CD4-positive, alpha-beta T cell (primary cell): ENCODE results near the gene NR2C2AP. TPM values are rescaled to one million over a fixed set of nuclear protein-coding genes. Genes with fewer than 3 reads are reported as not detected.
A peak's percentile ranks its signal among the peaks of the same experiment; 100 is the strongest.

Experiments used
- ATAC-seq: fragments of 200-7000 bp; cut with Tn5 transposase; one replicate; pipeline ENCODE4 v1.10.0; 2022; ENCODE audit warnings: mild to moderate bottlenecking; ENCODE audit not compliant: poor library complexity
- CTCF ChIA-PET: fragments of 350-600 bp; sonication (Branson Sonifier 250); formaldehyde crosslinking; loops from one replicate; lab custom pipeline; 2021; ENCODE audit warnings: antibody characterized with exemption, inconsistent platforms; lab: Charles Lee
- POLR2A ChIA-PET: fragments of 350-600 bp; sonication (Branson Sonifier 250); formaldehyde crosslinking; loops from one replicate; lab custom pipeline; 2021; ENCODE audit warnings: antibody characterized with exemption, inconsistent platforms; lab: Charles Lee
- DNase-seq, 14 experiments: peaks; one replicate each; pipeline ENCODE4 v3.0.0-alpha.2; 2013 to 2020; ENCODE audit warnings: mixed read lengths in 2 of 14
- H3K27ac ChIP-seq, 2 donors: one replicate each; pipeline versions ENCODE4 v1.5.1 to v1.7.0; 2013; ENCODE audit warnings: low read length in 2 of 2, low read depth in 1 of 2, mild to moderate bottlenecking in 1 of 2
- H3K27me3 ChIP-seq, 2 experiments: 1 replicate in 1 of 2; 2 replicates in 1 of 2; pipeline versions ENCODE4 v1.6.1 to v1.7.0; 2013; ENCODE audit warnings: low read length in 2 of 2, control low read depth in 1 of 2, mild to moderate bottlenecking in 1 of 2, moderate library complexity in 1 of 2; ENCODE audit not compliant: insufficient read depth in 2 of 2, control insufficient read depth in 1 of 2
- H3K36me3 ChIP-seq: one replicate; pipeline ENCODE4 v1.6.1; 2013; ENCODE audit warnings: low read length, control low read depth; ENCODE audit not compliant: insufficient read depth
- H3K4me1 ChIP-seq: one replicate; pipeline ENCODE4 v1.6.1; 2013; ENCODE audit warnings: low read length, control low read depth; ENCODE audit not compliant: insufficient read depth
- H3K4me3 ChIP-seq: one replicate; pipeline ENCODE4 v1.5.1; 2013; ENCODE audit warnings: mild to moderate bottlenecking, low read length, moderate library complexity
- H3K9me3 ChIP-seq, 2 experiments: 1 replicate in 1 of 2; 2 replicates in 1 of 2; pipeline versions ENCODE4 v1.6.1 to v1.7.0; 2013; ENCODE audit warnings: low read length in 2 of 2, mild to moderate bottlenecking in 2 of 2, control low read depth in 1 of 2, moderate library complexity in 1 of 2; ENCODE audit not compliant: control insufficient read depth in 1 of 2, insufficient read depth in 1 of 2
- H3K27ac Mint-ChIP-seq: one replicate; pipeline ENCODE4 v1.8.0; 2020; ENCODE audit warnings: mixed read lengths
- H3K27me3 Mint-ChIP-seq: one replicate; pipeline ENCODE4 v1.8.0; 2021; ENCODE audit warnings: mixed read lengths
- H3K36me3 Mint-ChIP-seq: one replicate; pipeline ENCODE4 v1.8.0; 2021; ENCODE audit warnings: low read depth, mixed read lengths
- H3K4me1 Mint-ChIP-seq: one replicate; pipeline ENCODE4 v1.8.0; 2021; ENCODE audit warnings: low read depth, mixed read lengths
- H3K4me3 Mint-ChIP-seq: one replicate; pipeline ENCODE4 v1.8.0; 2020; ENCODE audit warnings: mild to moderate bottlenecking, mixed read lengths
- H3K9me3 Mint-ChIP-seq: one replicate; pipeline ENCODE4 v1.8.0; 2020; ENCODE audit warnings: mixed read lengths
- intact Hi-C, 2 experiments: fragments of 100-400 bp; cut with DNase I in 1 of 2; cut with micrococcal nuclease in 1 of 2; formaldehyde crosslinking; loops; one replicate each; pipeline versions ENCODE4 v1.15.1 to v1.9.0; 2023 to 2025; cut with DNase I, micrococcal nuclease
- total RNA-seq, 174 experiments: library from RNA in 2 of 174; stranded (reverse) in 2 of 174; gene quantifications; one replicate each; pipeline ENCODE4 v1.2.3 and lab custom pipeline; 2021 to 2026
- TF ChIP-seq, protein P1 (sequence below): fragments of 200-600 bp; IDR thresholded peaks from one replicate; pipeline ENCODE4 v1.8.0; 2022; ENCODE audit warnings: antibody characterized with exemption, mild to moderate bottlenecking

NR2C2AP gene
- total RNA-seq, 2 experiments from 2014 or later, result 10.5 to 11.5 TPM

DNA sequence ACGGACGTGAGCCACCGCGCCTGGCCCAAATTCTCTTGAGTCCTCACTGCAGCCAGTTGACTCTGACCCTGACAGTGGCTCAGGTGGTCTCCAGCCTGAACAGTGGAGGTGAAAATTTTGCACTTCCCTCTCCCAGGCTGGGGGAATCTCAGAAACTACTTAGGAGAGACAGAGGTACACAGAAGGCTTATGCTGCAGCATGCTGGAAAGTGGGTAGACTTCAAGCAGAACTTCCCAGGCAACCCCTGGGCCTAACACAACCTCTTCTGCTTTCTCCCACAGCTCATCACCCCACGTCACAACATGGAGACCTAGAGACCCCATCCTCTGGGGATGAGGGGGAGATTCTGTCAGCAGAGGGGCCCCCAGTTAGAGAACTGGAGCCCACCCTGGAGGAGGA is 23.0 kb upstream of the NR2C2AP start:
- TF ChIP-seq, protein P1, sequence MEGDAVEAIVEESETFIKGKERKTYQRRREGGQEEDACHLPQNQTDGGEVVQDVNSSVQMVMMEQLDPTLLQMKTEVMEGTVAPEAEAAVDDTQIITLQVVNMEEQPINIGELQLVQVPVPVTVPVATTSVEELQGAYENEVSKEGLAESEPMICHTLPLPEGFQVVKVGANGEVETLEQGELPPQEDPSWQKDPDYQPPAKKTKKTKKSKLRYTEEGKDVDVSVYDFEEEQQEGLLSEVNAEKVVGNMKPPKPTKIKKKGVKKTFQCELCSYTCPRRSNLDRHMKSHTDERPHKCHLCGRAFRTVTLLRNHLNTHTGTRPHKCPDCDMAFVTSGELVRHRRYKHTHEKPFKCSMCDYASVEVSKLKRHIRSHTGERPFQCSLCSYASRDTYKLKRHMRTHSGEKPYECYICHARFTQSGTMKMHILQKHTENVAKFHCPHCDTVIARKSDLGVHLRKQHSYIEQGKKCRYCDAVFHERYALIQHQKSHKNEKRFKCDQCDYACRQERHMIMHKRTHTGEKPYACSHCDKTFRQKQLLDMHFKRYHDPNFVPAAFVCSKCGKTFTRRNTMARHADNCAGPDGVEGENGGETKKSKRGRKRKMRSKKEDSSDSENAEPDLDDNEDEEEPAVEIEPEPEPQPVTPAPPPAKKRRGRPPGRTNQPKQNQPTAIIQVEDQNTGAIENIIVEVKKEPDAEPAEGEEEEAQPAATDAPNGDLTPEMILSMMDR, result no peak
- Mint-ChIP-seq H3K36me3 (no peaks in the 10 kb centered on the region), H3K4me1 (no peaks in the 10 kb centered on the region), H3K9me3 (no peaks in the 10 kb centered on the region), H3K27me3 (peaks cover 22% of the 10 kb centered on the region), H3K4me3 (no peak overlapping the region), H3K27ac (no peak overlapping the region)
- CTCF ChIA-PET, result interaction anchor here (1.0 to 2.7 kb wide), 2 partner anchors 52 to 80 kb away, joined by 3 to 15 read pairs; no protein-coding TSS in a partner anchor
- Histone ChIP-seq H3K36me3 (no peaks in the 10 kb centered on the region), H3K4me1 (peaks cover 11% of the 10 kb centered on the region), H3K9me3 (peaks cover 0 to 4% of the 10 kb centered on the region in 2 experiments), H3K27me3 (peaks cover 7 to 9% of the 10 kb centered on the region in 2 experiments), H3K27ac (no peak overlapping the region), H3K4me3 (no peak overlapping the region)
- POLR2A ChIA-PET, result no interaction called here
- ATAC-seq (no peak), DNase-seq (no peak)
- intact Hi-C loops, result no loop called here

DNA sequence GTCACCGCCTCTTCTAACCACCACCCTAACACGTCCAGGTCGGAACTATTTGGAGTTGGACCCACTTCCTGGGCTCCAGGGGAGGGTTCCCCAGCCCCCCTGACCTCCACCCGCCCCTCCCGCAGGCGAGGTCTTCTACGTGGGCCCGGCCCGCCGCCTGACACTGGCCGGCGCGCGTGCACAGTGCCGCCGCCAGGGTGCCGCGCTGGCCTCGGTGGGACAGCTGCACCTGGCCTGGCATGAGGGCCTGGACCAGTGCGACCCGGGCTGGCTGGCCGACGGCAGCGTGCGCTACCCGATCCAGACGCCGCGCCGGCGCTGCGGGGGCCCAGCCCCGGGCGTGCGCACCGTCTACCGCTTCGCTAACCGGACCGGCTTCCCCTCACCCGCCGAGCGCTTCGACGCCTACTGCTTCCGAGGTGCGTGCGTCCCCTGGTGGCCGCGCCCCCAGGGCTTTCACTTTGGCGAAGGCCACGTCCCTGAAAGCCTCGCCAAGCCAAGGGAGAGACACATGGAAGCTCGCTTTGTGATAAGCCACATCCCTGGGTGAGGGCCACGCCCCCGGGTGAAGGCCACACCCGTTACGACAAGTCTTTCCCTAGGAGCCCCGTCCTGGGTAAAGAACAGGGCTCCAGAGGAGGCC is 21.8 kb upstream of the NR2C2AP start:
- peak; percentile 60 to 89 (median 74) for DNase-seq
- Mint-ChIP-seq H3K27me3 (peaks cover 22% of the 10 kb centered on the region), H3K9me3 (no peaks in the 10 kb centered on the region), H3K27ac (no peak overlapping the region), H3K4me1 (no peaks in the 10 kb centered on the region), H3K4me3 (peak overlapping the region; percentile 67), H3K36me3 (no peaks in the 10 kb centered on the region)
- H3K9me3 ChIP-seq, result peaks cover 0 to 4% of the 10 kb centered on the region in 2 experiments
- H3K4me3 ChIP-seq, result peak overlapping the region; percentile 40
- intact Hi-C loops, result loop anchor here (1.0 kb wide), 2 partner anchors 39 to 79 kb away; no protein-coding TSS in a partner anchor
- H3K27ac ChIP-seq, result no peak overlapping the region
- peaks cover 7 to 9% of the 10 kb centered on the region in 2 experiments for H3K27me3 ChIP-seq
- TF ChIP-seq, protein P1, result peak; percentile 83
- CTCF ChIA-PET, result interaction anchor here (0.6 to 2.7 kb wide), 9 partner anchors 9 to 1913 kb away, joined by 3 to 15 read pairs (median 3); partner anchors contain the start of genes BORCS8, NR2C2AP and RFXANK
- ATAC-seq, result peak; percentile 97
- POLR2A ChIA-PET, result interaction anchor here (0.9 to 1.0 kb wide), 2 partner anchors 22 to 32 kb away, joined by 3 to 5 read pairs; partner anchors contain the start of genes BORCS8, NR2C2AP and RFXANK
- H3K4me1 ChIP-seq, result peaks cover 11% of the 10 kb centered on the region
- H3K36me3 ChIP-seq, result no peaks in the 10 kb centered on the region

DNA sequence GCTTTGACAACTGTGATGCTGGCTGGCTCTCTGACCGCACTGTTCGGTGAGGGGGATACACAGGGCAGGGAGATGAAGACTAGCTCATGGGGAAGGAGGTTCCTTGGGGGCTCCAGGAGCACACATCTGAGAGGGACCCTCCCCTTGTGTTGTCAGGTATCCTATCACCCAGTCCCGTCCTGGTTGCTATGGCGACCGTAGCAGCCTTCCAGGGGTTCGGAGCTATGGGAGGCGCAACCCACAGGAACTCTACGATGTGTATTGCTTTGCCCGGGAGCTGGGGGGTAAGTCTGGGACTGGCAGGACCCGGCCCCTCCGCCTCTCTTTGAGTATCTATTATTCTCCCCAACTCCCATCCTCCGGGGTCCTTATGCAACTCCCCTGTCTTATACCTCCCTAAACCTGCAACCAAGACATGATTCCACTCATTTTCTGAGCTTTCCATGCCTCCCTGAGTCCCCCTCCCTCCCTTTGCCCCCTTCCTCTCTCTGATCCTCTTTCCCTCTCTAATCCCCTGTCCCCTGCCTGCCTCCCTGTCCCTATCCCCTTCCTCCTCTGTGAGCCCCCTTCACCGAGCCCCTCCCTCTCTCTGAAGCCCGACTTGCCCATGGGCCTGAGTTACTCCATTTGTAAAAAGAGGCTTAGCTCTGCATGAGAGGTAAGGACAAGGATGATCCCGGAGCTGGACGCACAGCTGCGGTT is 21.1 kb upstream of the NR2C2AP start:
- Mint-ChIP-seq H3K27ac (no peak overlapping the region), H3K27me3 (peaks cover 22% of the 10 kb centered on the region), H3K9me3 (no peaks in the 10 kb centered on the region), H3K36me3 (no peaks in the 10 kb centered on the region), H3K4me3 (peak overlapping the region; percentile 38), H3K4me1 (no peaks in the 10 kb centered on the region)
- intact Hi-C loops, result no loop called here
- H3K4me1 ChIP-seq, result peaks cover 11% of the 10 kb centered on the region
- H3K4me3 ChIP-seq, result peak overlapping the region; percentile 14
- H3K27ac ChIP-seq, result no peak overlapping the region
- ATAC-seq, result no peak
- H3K27me3 ChIP-seq, result peaks cover 7 to 9% of the 10 kb centered on the region in 2 experiments
- DNase-seq, result no peak
- H3K9me3 ChIP-seq, result peaks cover 0 to 4% of the 10 kb centered on the region in 2 experiments
- no peaks in the 10 kb centered on the region for H3K36me3 ChIP-seq
- TF ChIP-seq, protein P1, result no peak
- CTCF ChIA-PET, result interaction anchor here (0.6 to 2.7 kb wide), 5 partner anchors 10 to 78 kb away, joined by 3 to 15 read pairs (median 4); partner anchors contain the start of genes BORCS8, NR2C2AP and RFXANK
- POLR2A ChIA-PET, result interaction anchor here (0.9 to 1.0 kb wide), 2 partner anchors 21 to 32 kb away, joined by 3 to 5 read pairs; partner anchors contain the start of genes BORCS8, NR2C2AP and RFXANK
